ENCODE results near the gene PDZD2. TPM values are rescaled to one million over a fixed set of nuclear protein-coding genes. Genes with fewer than 3 reads are reported as not detected.

The PDZD2 gene
- total RNA-seq, 1 donor from 2014 or later: not detected

DNA sequence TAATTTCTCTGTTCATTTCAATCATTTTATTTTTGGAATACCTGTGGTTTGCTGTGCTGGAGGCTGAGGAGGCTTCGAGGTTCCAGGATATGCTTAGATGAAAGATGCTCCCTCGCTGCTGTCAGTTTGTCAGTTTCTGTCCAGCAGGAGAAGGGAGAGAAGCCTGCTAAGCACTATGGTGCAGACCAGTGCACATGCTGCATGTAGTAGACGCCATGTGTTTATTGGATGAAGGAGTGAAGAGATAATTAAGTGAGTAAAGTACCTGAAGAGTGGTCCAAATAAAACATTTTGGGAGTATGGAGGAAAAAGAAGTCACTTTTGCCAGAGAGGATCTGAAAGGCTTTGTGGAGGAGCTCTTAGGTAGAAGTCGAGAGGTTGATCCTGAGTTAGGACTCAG lies 2.1 kb downstream of the PDZD2 start:
- DNase-seq (ENCODE audit: low spot score): no peak
- Mint-ChIP-seq H3K36me3 (ENCODE audit: low read depth) (no peaks in the 10 kb centered on the region), H3K27ac (no peak overlapping the region), H3K27me3 (ENCODE audit: insufficient read depth) (peaks cover 16% of the 10 kb centered on the region), H3K9me3 (no peaks in the 10 kb centered on the region), H3K4me1 (ENCODE audit: low read depth) (peaks cover 7% of the 10 kb centered on the region), H3K4me3 (no peak overlapping the region)
- intact Hi-C loops (cut with micrococcal nuclease): no loop called here

GRCh38 chr5:31641575-31641974 lies 2.6 kb downstream of the PDZD2 start:
- intact Hi-C loops (cut with micrococcal nuclease): no loop called here
- Mint-ChIP-seq H3K36me3 (ENCODE audit: low read depth) (no peaks in the 10 kb centered on the region), H3K27me3 (ENCODE audit: insufficient read depth) (peaks cover 16% of the 10 kb centered on the region), H3K9me3 (no peaks in the 10 kb centered on the region), H3K4me1 (ENCODE audit: low read depth) (peaks cover 7% of the 10 kb centered on the region), H3K4me3 (no peak overlapping the region), H3K27ac (no peak overlapping the region)
- DNase-seq (ENCODE audit: low spot score): no peak

DNA sequence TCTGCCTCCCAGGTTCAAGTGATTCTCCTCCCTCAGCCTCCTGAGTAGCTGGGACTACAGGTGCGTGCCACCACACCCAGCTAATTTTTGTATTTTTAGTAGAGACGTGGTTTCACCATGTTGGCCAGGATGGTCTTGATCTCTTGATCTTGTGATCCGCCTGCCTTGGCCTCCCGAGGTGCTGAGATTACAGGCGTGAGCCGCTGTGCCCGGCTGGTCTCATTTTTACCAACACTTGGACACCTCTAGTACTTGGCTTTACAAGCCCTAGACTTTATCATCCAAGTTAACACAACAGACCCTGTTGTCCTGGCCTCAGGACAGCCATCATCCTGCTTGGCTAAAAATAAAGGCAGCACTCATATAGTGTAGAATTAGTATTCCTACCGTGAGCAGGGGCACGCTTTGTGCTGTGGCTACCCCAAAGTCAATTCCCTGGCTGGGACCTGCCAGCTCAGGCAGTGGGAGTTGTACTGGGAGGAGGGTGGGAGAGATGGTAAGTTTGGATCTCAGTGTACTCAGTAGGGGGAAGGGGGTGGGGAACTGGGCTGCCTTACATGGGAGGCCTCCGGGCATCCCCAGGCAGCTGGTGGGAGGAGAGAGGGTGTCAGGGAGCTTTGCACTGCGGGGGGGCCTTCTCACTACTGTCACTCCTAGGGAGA lies 6.6 kb downstream of the PDZD2 start:
- no peaks in the 10 kb centered on the region for H3K9me3 Mint-ChIP-seq

GRCh38 chr5:31648326-31648725 lies 9.4 kb downstream of the PDZD2 start:
- no peak overlapping the region for H3K4me3 Mint-ChIP-seq
- no peak for DNase-seq (ENCODE audit: low spot score)
- intact Hi-C loops (cut with micrococcal nuclease): no loop called here
- no peaks in the 10 kb centered on the region for H3K9me3 Mint-ChIP-seq
- peaks cover 9% of the 10 kb centered on the region for H3K27me3 Mint-ChIP-seq (ENCODE audit: insufficient read depth)
- H3K27ac Mint-ChIP-seq: no peak overlapping the region
- no peaks in the 10 kb centered on the region for H3K4me1 Mint-ChIP-seq (ENCODE audit: low read depth)
- no peaks in the 10 kb centered on the region for H3K36me3 Mint-ChIP-seq (ENCODE audit: low read depth)

More for the DNA sequence above, 6.6 kb downstream of the PDZD2 start:
- H3K4me1 Mint-ChIP-seq (ENCODE audit: low read depth): no peaks in the 10 kb centered on the region
- H3K4me3 Mint-ChIP-seq: no peak overlapping the region
- no peak overlapping the region for H3K27ac Mint-ChIP-seq
- intact Hi-C loops (cut with micrococcal nuclease): no loop called here
- no peak for DNase-seq (ENCODE audit: low spot score)
- H3K27me3 Mint-ChIP-seq (ENCODE audit: insufficient read depth): peaks cover 9% of the 10 kb centered on the region
- no peaks in the 10 kb centered on the region for H3K36me3 Mint-ChIP-seq (ENCODE audit: low read depth)

DNA sequence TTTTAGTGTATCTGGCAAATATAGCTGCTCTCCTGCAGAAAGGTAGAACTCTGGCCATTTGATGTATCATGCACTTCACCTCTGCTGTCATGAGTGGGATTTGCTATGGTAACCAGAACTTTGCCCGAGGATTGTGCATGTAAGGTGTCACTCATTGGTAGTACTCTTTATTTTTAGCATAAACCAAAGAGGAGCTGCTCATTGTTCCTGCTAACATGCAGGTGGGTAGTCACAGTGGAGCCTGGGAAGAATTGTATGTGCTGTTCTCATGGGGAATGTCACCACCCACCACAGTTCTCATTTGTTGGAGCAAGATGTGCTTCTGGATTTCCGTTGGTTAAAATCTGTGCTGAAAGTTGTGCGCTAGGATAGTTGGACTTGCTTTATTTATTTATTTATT lies 12.3 kb downstream of the PDZD2 start:
- Mint-ChIP-seq H3K36me3 (ENCODE audit: low read depth) (no peaks in the 10 kb centered on the region), H3K4me1 (ENCODE audit: low read depth) (no peaks in the 10 kb centered on the region), H3K27me3 (ENCODE audit: insufficient read depth) (peaks cover 7% of the 10 kb centered on the region), H3K27ac (no peak overlapping the region), H3K4me3 (no peak overlapping the region), H3K9me3 (no peaks in the 10 kb centered on the region)
- intact Hi-C loops (cut with micrococcal nuclease): no loop called here
- DNase-seq (ENCODE audit: low spot score): no peak

DNA sequence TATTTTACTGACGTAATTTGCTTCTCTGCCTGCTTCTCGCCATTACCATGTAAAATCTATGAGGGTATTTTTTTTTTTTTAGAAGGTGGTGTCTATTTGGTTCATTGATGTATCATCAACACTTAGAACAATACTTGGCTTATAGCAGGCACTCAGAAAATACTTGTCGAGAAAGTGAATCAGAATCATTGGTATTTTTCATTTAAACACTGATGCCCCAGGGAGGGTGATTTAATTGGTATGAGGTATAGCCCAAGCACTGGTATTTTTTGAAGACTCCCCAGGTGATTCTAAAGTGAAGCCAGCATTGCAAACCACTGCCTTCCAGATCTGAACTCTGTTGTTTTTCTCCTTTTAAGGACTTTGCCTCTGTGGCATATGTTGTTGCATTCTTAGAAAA lies 16.6 kb downstream of the PDZD2 start:
- H3K27me3 Mint-ChIP-seq (ENCODE audit: insufficient read depth): peaks cover 2% of the 10 kb centered on the region

DNA sequence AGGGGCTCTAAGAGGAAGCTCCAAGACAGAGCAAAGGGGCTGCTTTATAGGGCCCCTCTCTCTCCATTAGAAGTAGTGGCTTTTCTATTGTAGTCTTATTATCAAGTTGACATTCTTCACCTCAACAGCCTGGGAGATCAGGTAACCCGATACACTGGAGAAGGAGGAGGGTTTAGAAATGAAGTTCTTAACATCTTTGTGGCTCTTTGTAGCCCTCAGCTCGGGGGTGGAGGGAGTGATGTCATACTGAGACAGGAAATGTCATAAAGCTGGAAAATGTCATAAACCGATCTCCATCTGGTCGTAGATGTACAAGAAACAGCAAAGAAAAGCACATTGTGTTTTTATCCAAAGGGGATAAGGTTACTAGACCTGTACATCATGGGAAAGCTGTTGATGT lies 17.9 kb downstream of the PDZD2 start:
- Mint-ChIP-seq H3K9me3 (peaks cover 3% of the 10 kb centered on the region), H3K27ac (no peak overlapping the region), H3K4me3 (no peak overlapping the region), H3K27me3 (ENCODE audit: insufficient read depth) (peaks cover 2% of the 10 kb centered on the region), H3K4me1 (ENCODE audit: low read depth) (no peaks in the 10 kb centered on the region), H3K36me3 (ENCODE audit: low read depth) (no peaks in the 10 kb centered on the region)
- DNase-seq (ENCODE audit: low spot score): no peak
- intact Hi-C loops (cut with micrococcal nuclease): no loop called here

More for the DNA sequence above, 16.6 kb downstream of the PDZD2 start:
- H3K4me3 Mint-ChIP-seq: no peak overlapping the region
- H3K4me1 Mint-ChIP-seq (ENCODE audit: low read depth): no peaks in the 10 kb centered on the region
- no peak for DNase-seq (ENCODE audit: low spot score)
- intact Hi-C loops (cut with micrococcal nuclease): no loop called here
- no peaks in the 10 kb centered on the region for H3K36me3 Mint-ChIP-seq (ENCODE audit: low read depth)
- H3K9me3 Mint-ChIP-seq: peaks cover 3% of the 10 kb centered on the region
- H3K27ac Mint-ChIP-seq: no peak overlapping the region

GRCh38 chr5:31657315-31657979 lies 18.5 kb downstream of the PDZD2 start:
- Mint-ChIP-seq H3K27me3 (ENCODE audit: insufficient read depth) (peaks cover 2% of the 10 kb centered on the region), H3K4me1 (ENCODE audit: low read depth) (no peaks in the 10 kb centered on the region), H3K36me3 (ENCODE audit: low read depth) (no peaks in the 10 kb centered on the region), H3K9me3 (peaks cover 3% of the 10 kb centered on the region), H3K27ac (no peak overlapping the region), H3K4me3 (no peak overlapping the region)
- no peak for DNase-seq (ENCODE audit: low spot score)
- intact Hi-C loops (cut with micrococcal nuclease): no loop called here

DNA sequence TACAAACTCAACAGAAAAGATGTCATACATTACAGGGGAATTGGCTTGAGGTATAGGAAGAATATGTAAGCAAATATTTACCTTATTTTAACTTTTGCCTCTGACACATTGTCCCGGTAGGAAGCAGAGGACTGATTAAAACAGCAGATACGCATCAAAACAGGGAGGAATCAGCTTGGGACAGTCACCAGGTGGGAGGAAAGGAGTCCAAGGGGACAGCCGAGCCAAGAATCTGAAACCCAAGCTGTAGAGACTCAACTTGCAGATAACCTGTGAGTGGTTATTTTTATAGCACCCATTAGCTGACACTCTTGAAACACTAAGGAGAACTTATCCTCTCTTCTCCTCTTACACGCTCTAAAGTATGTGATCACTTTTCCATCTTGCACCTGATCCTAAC lies 22.3 kb downstream of the PDZD2 start:
- intact Hi-C loops (cut with micrococcal nuclease): no loop called here
- DNase-seq (ENCODE audit: low spot score): no peak
- Mint-ChIP-seq H3K27ac (no peak overlapping the region), H3K27me3 (ENCODE audit: insufficient read depth) (peaks cover 2% of the 10 kb centered on the region), H3K36me3 (ENCODE audit: low read depth) (no peaks in the 10 kb centered on the region), H3K9me3 (peaks cover 3% of the 10 kb centered on the region), H3K4me3 (no peak overlapping the region), H3K4me1 (ENCODE audit: low read depth) (no peaks in the 10 kb centered on the region)

- intact Hi-C loops (cut with micrococcal nuclease): no loop called here
- H3K27ac Mint-ChIP-seq: no peak overlapping the region
- no peaks in the 10 kb centered on the region for H3K36me3 Mint-ChIP-seq (ENCODE audit: low read depth)
- H3K27me3 Mint-ChIP-seq (ENCODE audit: insufficient read depth): peaks cover 2% of the 10 kb centered on the region
- H3K4me3 Mint-ChIP-seq: no peak overlapping the region
- peaks cover 3% of the 10 kb centered on the region for H3K9me3 Mint-ChIP-seq
- H3K4me1 Mint-ChIP-seq (ENCODE audit: low read depth): no peaks in the 10 kb centered on the region
- no peak for DNase-seq (ENCODE audit: low spot score)
These were observed 24.6 kb downstream of the PDZD2 start for GRCh38 chr5:31663519-31663918.

GRCh38 chr5:31664566-31664965 lies 25.6 kb downstream of the PDZD2 start:
- Mint-ChIP-seq H3K27ac (no peak overlapping the region), H3K36me3 (ENCODE audit: low read depth) (no peaks in the 10 kb centered on the region), H3K9me3 (peaks cover 3% of the 10 kb centered on the region), H3K4me1 (ENCODE audit: low read depth) (no peaks in the 10 kb centered on the region), H3K27me3 (ENCODE audit: insufficient read depth) (no peaks in the 10 kb centered on the region), H3K4me3 (no peak overlapping the region)
- DNase-seq (ENCODE audit: low spot score): no peak
- intact Hi-C loops (cut with micrococcal nuclease): no loop called here

DNA sequence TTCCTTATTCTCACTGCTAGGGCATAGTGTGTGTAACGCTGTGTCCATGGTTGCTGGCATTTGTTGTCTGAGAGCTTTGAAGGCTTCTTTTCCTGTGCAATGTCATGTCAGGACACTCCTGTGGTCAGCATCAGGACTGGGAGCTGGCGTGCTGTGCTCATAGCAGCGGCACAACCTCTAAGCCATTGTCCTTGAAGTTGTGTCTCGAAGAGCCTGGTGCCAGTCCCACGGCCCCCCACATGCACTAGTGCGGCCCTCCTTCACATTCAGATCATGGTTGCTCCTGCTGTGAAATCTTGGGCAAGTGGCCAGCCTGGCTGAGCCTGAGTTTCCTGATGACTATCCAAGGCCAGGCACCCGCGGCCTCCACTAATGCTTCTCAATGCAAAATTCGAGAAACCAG lies 32.4 kb downstream of the PDZD2 start:
- no peaks in the 10 kb centered on the region for H3K9me3 Mint-ChIP-seq
- H3K27ac Mint-ChIP-seq: no peak overlapping the region
- intact Hi-C loops (cut with micrococcal nuclease): no loop called here
- no peaks in the 10 kb centered on the region for H3K36me3 Mint-ChIP-seq (ENCODE audit: low read depth)
- H3K4me1 Mint-ChIP-seq (ENCODE audit: low read depth): no peaks in the 10 kb centered on the region
- DNase-seq (ENCODE audit: low spot score): no peak
- H3K4me3 Mint-ChIP-seq: no peak overlapping the region
- no peaks in the 10 kb centered on the region for H3K27me3 Mint-ChIP-seq (ENCODE audit: insufficient read depth)

DNA sequence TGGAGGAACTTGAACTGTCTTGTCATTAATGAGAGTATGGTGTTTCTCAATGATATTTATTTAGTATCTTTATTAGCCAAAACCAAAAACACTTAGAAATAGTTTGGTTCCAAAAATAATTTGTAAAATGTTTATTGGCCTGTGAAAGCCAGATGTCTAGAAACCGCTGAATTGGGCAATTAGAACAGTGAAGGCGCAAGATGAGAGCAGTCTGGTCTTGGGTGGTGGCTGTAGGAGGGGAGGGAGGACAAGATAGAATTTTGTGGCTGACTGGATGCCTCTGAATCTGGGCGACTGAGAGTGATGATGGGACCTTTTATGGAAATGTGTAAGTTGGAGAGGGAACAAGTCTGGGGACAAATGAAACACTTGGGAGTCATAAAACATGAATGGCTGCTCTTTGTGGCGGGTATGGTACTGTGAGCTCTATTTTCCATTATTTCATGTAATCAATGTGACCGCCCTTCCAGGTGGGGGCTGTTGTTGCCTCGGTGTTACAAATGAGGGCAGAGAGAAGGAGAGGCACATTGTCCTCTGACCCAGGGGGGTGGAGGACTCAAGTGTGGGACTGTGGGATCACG lies 35.5 kb downstream of the PDZD2 start:
- Mint-ChIP-seq H3K27me3 (ENCODE audit: insufficient read depth) (no peaks in the 10 kb centered on the region), H3K27ac (no peak overlapping the region), H3K9me3 (no peaks in the 10 kb centered on the region), H3K4me3 (no peak overlapping the region), H3K36me3 (ENCODE audit: low read depth) (no peaks in the 10 kb centered on the region), H3K4me1 (ENCODE audit: low read depth) (no peaks in the 10 kb centered on the region)
- intact Hi-C loops (cut with micrococcal nuclease): no loop called here
- no peak for DNase-seq (ENCODE audit: low spot score)

Data from activated T-helper 1 cell treated with anti-CD3 and anti-CD28 coated beads, Interleukin-12 subunit alpha, Interleukin-12 subunit beta, Interleukin-2, Interleukin-4 antibody, amounts not matched to agents 30 ng/mL and 10 ng/mL and 1 ng/mL, durations not matched to agents 14 hours and 24 hours and 36 hours (primary cell).